Measurements from ENCODE around the gene NCL.

DNA sequence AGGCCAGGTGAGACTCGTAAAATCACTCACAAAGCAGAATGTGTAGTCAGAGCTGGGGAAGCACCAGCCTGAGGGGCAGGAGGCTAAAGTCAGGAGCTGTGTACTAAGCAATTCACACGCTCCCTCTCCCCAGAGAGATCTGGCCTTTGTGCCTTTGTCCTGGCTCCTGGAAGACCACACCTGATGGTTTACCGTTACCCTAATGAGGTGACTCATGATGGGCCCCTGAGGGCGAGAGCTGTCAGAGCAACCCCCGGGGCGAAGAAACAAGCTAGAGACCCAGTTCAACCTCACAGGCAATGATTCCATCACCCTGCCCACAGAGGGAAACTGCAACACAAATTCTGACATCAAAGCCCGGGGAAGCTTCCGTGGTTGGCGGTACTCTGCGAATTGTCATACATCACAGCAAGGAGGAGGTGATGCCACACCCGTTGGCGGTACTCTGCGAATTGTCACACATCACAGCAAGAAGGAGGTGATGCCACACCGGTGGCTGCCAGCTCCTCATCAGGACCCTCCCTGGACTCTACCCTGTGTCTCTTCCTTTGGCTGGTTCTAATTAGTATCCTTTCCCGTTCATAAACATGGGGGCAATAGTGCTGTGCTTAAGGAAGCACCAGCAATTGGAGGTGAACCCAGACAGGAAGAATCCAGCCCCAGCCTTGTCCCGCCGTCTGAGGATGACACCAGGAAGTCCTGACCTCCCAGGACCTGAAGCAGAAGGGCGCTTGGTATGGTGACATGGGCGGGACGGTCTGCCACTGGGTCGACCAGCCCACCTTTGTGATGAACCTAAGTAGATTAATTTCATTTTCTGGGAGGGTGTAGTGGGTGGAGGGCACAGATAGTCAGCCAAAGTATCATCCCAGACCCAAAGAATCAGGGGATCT, 38.2 kb downstream of the NCL start:
- TF ChIP-seq JUND (IDR thresholded peaks at IDR 0.05) = no peak
- no peak for TF ChIP-seq RAD21 (IDR thresholded peaks at IDR 0.05)
- TF ChIP-seq CTCF (IDR thresholded peaks at IDR 0.05; ENCODE audit: low read depth, low read length, missing input control) = no peak
- TF ChIP-seq EGR1 (IDR thresholded peaks at IDR 0.05; ENCODE audit: low read depth in 2 of 2) = no peak
- no peak for TF ChIP-seq REST (IDR thresholded peaks at IDR 0.05)
- TF ChIP-seq YY1 (IDR thresholded peaks at IDR 0.05) = no peak
- TF ChIP-seq GABPA (IDR thresholded peaks at IDR 0.05 in 1 of 2, conservative IDR thresholded peaks at IDR 0.05 in 1 of 2) = no peak
- no peak for TF ChIP-seq MAX (IDR thresholded peaks at IDR 0.05)

All from liver (tissue), 3 donors.